Lung microvascular endothelial cell (primary cell): ENCODE results near the gene KIF12. TPM values are rescaled to one million over a fixed set of nuclear protein-coding genes. Genes with fewer than 3 reads are reported as not detected.
"Not testable (repeated sequence)": the region's sequence is repeated elsewhere in the genome, so short reads cannot be mapped to it uniquely, and the experiment has no call there.

Experiments used
- DNase-seq, 2 donors: peaks; one replicate each; pipeline versions ENCODE4 v3.0.0 to v3.0.0-alpha.2; 2010; ENCODE audit warnings: low read depth in 2 of 2
- total RNA-seq: library from RNA; depleted of rRNA; stranded (reverse); fragments of >200 nt; gene quantifications from 2 replicates; pipeline ENCODE4 v1.2.1, GENCODE V29; 2014

Gene KIF12
- total RNA-seq, 1 donor from 2014 or later, result not detected

- DNase-seq, result no peak
Measured at GRCh38 chr9:114085387-114085789, 13.7 kb downstream of the KIF12 start.

DNA sequence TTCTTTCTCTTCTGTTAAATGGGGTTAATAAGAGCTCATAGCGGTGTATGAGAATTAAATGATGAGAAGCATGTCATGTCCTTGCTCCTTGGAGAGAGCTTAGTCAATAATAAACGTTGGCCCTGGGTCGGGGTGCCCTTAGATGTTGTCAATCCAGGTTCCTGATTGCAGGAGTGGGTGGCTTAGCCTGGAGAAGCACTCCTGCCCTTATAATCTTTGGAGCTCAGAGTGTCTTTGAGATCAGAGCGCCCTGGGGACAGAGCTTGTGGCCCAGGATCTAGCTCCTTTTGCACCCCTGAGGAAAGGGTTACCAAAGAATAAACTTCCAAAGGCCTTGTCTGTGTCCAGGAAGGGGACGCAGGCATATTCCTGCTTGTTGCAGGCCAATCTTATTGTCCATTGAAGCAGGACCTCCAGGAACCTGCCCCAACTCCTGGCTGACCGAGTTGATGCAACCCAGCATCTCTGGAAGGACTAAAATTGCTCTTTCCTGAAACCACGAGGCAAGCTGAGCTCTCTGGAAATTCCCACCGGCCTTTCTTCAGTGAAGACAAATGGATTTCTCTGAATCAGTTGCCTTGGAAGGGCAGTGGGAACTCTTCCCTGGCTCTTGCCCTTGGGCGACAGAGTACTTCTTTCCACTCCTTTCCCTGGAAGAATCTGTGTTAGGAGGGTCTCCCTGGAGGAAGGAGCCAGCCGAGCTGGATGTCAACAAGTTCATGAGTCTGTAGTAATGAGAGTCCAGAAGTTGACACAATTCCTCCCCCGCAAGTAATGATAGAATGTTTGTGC lies 14.6 kb downstream of the KIF12 start:
- no peak for DNase-seq

DNA sequence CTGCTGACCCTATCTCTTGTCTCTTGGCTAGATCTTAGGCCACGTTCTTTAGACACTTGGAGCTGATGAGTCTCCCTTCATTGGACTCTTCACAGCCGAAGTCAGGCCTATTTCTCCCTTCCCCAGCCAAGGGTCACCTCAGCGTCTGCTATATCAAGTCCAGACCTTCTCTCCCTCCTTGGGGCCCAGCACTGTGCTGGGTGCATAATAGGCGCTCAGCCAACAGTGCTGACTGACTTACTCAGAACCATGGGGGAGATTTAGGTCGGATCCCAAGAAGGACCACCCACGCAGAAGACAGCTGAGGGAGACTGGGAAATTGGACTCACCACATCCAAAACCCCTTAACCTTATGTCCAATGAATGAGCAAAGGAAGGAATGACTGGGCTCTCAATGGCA lies 15.4 kb downstream of the KIF12 start:
- no peak for DNase-seq

DNA sequence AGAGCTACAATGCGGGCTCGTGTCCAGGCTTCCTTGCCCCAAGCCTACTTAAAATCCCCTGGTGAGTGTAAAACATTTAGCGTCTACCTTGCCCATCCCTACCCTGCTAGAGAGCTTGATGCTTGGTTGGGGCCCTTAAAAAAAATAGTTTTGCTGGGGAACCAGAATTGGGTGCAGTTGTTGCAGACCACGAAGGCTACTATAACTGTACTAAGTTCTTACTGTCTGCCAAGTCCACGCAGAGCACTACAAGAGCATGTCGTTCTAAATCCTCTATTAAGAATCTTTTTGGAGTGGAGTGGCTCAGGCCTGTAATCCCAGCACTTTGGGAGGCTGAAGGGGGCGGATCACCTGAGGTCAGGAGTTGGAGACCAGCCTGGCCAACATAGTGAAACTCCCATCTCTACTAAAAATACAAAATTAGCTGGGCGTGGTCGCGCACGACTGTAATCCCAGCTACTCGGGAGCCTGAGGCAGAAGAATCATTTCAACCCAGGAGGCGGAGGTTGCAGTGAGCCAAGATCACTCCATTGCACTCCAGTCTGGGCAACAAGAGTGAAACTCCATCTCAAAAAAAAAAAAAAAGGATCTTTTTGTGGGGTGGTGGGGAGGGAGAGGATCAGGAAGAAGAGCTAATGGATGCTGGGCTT lies 16.2 kb downstream of the KIF12 start:
- not testable (repeated sequence) for DNase-seq

GRCh38 chr9:114082017-114082762 lies 16.9 kb downstream of the KIF12 start:
- DNase-seq, result peak; percentile 87 to 90

- DNase-seq, result no peak
Measured at GRCh38 chr9:114081441-114082016, 17.6 kb downstream of the KIF12 start.

- DNase-seq, result no peak
Measured at GRCh38 chr9:114080773-114081440, 18.2 kb downstream of the KIF12 start.

DNA sequence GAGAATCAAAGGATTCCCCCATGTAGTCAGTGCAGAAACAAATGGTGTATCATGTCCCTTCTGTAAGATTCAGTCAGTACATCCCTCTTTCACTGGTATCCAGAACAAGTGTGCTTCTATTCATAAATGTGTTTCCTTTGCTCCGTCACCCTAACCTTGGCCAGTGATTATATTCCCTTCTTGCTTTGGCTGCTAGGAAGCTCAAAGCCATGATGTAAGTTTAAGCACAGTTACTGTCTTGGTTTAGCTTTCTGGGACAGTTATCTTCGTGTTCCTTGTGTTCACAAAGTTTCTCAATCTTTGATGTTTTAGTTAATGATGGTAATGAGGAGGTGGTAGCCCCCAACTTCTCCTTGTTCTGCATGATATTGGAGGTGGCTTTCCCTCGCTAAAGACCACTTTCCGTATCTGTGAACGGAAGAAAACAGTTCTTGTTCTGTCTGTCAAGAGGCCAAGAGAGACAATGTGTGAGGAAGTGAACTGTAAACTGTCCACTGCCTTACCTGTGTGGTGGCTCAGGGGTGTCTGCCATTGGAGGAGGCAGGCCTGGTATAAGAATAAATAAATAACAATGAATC lies 18.8 kb downstream of the KIF12 start:
- no peak for DNase-seq

GRCh38 chr9:114078781-114079156 lies 20.3 kb downstream of the KIF12 start:
- DNase-seq, result no peak

DNA sequence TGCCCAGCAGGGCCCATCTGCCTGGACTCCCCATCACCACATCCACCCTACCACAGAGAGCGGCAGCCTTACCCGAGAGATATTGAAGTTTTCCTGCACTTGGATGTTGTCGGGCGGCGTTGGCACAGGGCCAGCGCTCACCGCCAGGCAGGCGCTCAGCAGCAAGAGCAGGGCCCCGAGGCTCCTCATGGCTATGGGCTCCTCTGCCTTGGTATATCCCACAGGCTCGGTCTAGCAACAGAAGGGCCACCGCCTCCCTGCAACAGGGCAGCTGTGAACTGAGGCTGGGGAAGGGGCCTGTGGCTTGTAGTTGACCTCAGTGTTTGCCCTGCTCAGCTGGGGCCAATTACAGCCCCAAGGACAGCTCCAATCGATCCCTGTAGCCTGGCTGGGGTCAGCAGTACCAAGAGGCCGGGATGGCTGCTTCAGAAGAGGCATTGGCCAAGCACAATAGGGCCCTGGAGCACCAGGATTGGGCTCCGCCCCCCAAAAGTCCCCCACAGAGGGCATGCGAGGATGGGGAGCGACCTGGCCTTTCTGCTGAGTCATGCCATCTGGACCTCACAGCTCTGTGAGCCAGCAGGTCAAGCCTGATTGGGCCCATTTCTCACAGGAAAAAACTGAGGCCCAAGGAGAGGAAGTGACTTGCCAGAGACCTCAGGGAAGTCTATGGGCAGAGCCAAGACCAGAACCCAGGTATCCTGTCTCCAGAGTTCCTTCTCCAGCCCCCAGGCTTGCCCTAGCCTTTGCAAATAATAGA lies 20.9 kb downstream of the KIF12 start, which contains the start of gene AMBP:
Gene AMBP (minus strand): TSS at position 280 of the 760 bp plus-strand sequence. CDS start 91 bp downstream, at position 189.
- DNase-seq, result peak in 1 of 2 donors; percentile 16

- no peak for DNase-seq
Measured at GRCh38 chr9:114077162-114077837, 21.8 kb downstream of the KIF12 start.

GRCh38 chr9:114076237-114077161 lies 22.6 kb downstream of the KIF12 start:
- no peak for DNase-seq

DNA sequence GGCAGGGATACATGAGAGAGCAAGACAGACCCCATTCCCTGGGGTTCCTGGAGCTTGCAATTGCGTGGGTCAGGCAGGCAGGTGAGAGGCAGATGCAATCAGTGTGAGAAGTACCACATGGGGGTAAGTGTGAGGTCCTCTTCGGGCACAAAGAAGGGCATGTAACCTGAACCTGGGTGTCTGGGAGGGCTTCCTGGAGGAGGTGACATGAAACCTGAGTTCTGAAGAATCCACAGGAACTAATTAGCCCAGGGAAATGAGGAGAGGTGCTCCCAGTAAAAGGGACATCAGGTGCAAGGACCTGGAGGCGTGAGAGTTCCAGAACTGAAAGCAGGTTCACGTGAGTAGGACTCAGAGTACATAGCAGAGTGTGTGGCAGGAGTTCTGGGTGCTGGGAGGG lies 23.5 kb downstream of the KIF12 start:
- no peak for DNase-seq

GRCh38 chr9:114072184-114073140 lies 26.6 kb downstream of the KIF12 start:
- no peak for DNase-seq

DNA sequence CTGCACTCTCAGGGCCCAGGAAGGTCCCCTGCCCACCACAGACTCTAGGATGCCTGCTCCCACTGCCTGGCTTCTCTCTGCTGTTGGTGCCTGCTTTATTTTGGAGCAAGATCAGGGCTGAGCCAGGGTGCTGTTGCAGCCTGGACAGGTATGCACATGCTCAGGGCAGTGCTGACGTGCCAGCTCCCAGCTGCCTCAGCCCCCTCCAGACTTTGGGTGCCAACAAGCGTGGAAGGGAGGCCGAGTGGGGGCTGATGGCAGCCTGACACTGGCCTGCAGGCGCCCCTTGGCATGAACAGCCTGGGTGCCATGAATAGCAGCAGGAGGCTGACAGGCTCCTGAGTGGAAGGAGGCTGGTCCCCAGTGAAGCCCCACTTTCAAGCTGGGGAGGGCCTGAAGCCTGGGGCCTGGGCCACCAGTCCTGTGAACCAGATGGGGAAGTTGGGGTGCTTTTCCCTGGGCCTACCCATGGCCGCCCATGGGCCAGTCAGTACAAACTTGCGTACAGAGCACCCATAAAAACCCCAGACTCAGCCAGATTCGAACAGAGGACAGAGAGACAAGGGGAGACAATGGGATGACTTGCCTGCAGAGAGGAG lies 27.8 kb downstream of the KIF12 start:
- DNase-seq, result no peak

DNA sequence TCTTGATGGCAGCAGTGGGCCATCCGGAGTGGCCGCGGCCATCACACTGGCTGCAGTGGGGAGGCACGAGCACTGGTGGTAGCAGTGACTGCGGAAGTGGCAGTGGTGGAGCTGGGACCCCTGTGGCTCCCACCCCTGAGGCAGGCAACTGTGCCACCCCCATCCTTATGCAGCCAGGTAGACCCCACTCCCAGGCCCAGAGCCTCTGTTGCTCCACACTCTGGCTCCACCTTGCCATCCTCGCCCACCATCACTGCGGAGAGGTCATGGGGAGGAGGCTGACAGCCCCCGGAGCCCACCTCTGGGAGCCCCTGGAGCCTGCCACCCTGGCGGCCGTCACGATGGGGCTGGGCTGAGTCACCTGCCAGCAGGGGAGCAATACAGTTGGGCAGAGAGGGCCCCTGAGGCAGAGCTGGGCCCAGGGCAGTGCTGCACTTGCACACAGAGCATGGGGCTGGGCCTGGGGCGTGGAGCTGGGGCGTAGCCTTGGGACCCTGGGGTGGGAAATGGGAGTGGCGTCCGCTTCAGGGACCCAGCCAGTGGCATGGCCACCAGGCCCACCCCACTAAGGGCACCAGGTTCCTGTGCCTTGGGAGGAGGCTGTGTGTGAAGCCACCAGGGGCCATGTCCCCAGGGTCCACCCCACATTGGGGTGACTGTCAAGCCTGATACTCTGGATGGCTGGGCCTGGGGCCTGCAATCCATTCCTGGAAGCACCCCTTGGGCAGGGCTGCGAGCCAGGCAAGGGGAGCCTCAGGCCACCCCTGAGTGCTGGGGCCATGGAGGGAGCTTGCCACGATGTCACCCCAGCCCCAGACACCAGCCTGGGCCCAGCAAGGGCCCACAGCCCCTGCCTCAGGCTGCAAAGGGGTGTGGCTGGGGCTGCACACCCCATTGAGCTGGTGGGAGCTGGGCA lies 28.6 kb downstream of the KIF12 start:
- no peak for DNase-seq
